K562 (cell line): Measurements from ENCODE around the gene MDM4. TPM values are rescaled to one million over a fixed set of nuclear protein-coding genes. Genes with fewer than 3 reads are reported as not detected.

Experiments used
- CXXC5 ChIP-seq: fragments of 250-450 bp; sonication (Bioruptor Pico); IDR thresholded peaks from 2 replicates; pipeline ENCODE4 v1.8.0; 2022; ENCODE audit warnings: inconsistent platforms, mild to moderate bottlenecking, moderate library complexity
- KLF13 ChIP-seq: fragments of 450-650 bp; IDR thresholded peaks from 2 replicates; pipeline ENCODE4 v1.6.1; 2016; ENCODE audit warnings: missing genetic modification characterization, low read depth, mild to moderate bottlenecking, missing compliant biosample characterization, moderate library complexity, borderline replicate concordance
- NCOA4 ChIP-seq: fragments of 450-650 bp; IDR thresholded peaks from 2 replicates; pipeline ENCODE4 v1.6.1; 2018; ENCODE audit warnings: mild to moderate bottlenecking; ENCODE audit not compliant: partially characterized antibody
- NONO ChIP-seq, 2 experiments: fragments of 200-400 bp in 1 of 2; fragments of 450-650 bp in 1 of 2; formaldehyde crosslinking in 1 of 2; IDR thresholded peaks; 2 replicates each; pipeline ENCODE4 v1.6.1; 2017; ENCODE audit warnings: low read depth in 2 of 2, mild to moderate bottlenecking in 2 of 2, moderate library complexity in 2 of 2, low read length in 1 of 2
- SMAD2 ChIP-seq: fragments of 150-350 bp; IDR thresholded peaks from 2 replicates; pipeline ENCODE4 v1.6.1; 2014; ENCODE audit warnings: low read depth, mild to moderate bottlenecking, low read length
- SREBF2 ChIP-seq: sonication (generic); formaldehyde crosslinking; IDR thresholded peaks from 2 replicates; pipeline ENCODE4 v1.4.0; 2020; ENCODE audit warnings: mild to moderate bottlenecking, missing genetic modification reagents
- ZC3H4 ChIP-seq: sonication (generic); formaldehyde crosslinking; IDR thresholded peaks from 2 replicates; pipeline ENCODE4 v1.9.0; 2021; ENCODE audit warnings: missing genetic modification reagents, borderline replicate concordance
- ZEB2 ChIP-seq: fragments of 450-650 bp; IDR thresholded peaks from 2 replicates; pipeline ENCODE4 v1.6.1; 2016
- ZNF384 ChIP-seq: IDR thresholded peaks from 2 replicates; pipeline ENCODE4 v1.6.1; 2012; ENCODE audit warnings: low read depth, low read length, improper control_type of control experiment
- ZNF668 ChIP-seq: fragments of 250-450 bp; sonication (Bioruptor Pico); IDR thresholded peaks from 2 replicates; pipeline ENCODE4 v1.8.0; 2022; ENCODE audit warnings: mild to moderate bottlenecking, inconsistent platforms
- polyA plus RNA-seq, 8 experiments: library from polyadenylated mRNA; depleted of rRNA in 4 of 8; stranded (reverse) in 5 of 8; unstranded in 3 of 8; fragments of >200 nt; fragmentation: Nextera tagmentation in 2 of 8; fragmentation: Illumina TruSeq in 1 of 8; extraction: Ambion mirVana in 2 of 8; extraction: Trizol in 1 of 8; gene quantifications; 2 replicates each; pipeline versions ENCODE4 v1.2.1 to v1.2.3, GENCODE V29; 2011 to 2014; ENCODE audit warnings: inconsistent platforms in 1 of 8, missing spikeins in 1 of 8
- total RNA-seq, 7 experiments: library from RNA; depleted of rRNA in 6 of 7; stranded (reverse); fragments of >200 nt in 6 of 7; fragmentation: Illumina TruSeq in 2 of 7; extraction: Trizol in 2 of 7; gene quantifications; 2 replicates each; pipeline versions ENCODE4 v1.2.1 to v1.2.3, GENCODE V29; 2011 to 2021; ENCODE audit warnings: low replicate concordance in 1 of 7
- TF ChIP-seq, protein P1 (sequence below): sonication (generic); formaldehyde crosslinking; IDR thresholded peaks from 2 replicates; pipeline ENCODE4 v1.8.0; 2022; ENCODE audit warnings: mild to moderate bottlenecking, missing genetic modification reagents
- TF ChIP-seq, protein P2 (sequence below): fragments of 250-450 bp; sonication (Bioruptor Pico); IDR thresholded peaks from 2 replicates; pipeline ENCODE4 v1.8.0; 2021; ENCODE audit warnings: borderline replicate concordance, mild to moderate bottlenecking, moderate library complexity; ENCODE audit not compliant: poor library complexity, severe bottlenecking
- TF ChIP-seq, protein P3 (sequence below), 2 experiments: fragments of 450-650 bp; formaldehyde crosslinking in 1 of 2; IDR thresholded peaks; 2 replicates each; pipeline versions ENCODE4 v1.4.0 to v1.6.1; 2014 to 2020; ENCODE audit warnings: mild to moderate bottlenecking in 2 of 2, borderline replicate concordance in 1 of 2, low read depth in 1 of 2

Gene MDM4
- total and polyA plus RNA-seq, 9 of the 15 experiments (the other 6 are each of a cell fraction or from before 2014, with no cell fraction given), result 3.3 to 61.7 (median 21.2) TPM

DNA sequence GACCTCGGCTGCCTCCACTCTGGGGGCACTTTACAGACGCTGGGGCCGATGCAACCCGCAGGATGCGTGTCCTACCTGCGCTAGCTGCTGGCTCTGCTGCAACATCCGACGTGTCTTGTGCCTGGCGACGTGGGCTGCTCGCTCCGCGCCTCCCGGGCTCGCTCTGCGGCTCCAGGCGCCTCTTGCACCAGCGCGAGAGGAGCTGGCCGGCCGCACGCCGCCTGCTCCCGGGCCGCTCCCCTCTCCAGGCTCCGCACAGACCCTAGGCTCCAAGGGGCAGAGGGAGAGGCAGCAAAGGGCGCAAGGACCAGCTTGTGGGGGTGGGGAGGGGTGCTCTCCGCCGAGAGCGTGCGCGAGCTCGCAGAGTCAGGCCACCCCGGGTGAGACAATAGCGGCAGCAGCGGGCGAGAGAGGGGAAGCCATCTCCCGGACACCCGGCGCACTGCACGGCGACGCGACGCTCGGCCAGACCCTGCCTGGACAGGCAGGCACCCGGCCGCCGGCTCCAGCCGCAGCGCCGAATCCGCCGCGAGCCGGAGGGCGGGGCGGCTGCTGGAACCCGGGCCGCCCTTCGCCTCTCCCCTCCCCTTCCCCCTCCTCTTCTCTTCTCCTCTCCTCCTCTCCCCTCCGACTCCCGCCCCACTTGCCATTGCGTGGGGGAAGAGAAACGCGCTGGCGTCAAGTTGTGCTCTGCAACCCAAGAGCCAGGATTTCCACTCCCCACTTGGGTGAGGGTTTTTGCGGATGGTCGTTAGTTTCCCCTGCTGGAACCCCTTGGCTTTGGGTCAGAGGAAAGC is 21.7 kb upstream of the MDM4 start, which contains the start of gene PIK3C2B (continued):
- TF ChIP-seq, protein P1, sequence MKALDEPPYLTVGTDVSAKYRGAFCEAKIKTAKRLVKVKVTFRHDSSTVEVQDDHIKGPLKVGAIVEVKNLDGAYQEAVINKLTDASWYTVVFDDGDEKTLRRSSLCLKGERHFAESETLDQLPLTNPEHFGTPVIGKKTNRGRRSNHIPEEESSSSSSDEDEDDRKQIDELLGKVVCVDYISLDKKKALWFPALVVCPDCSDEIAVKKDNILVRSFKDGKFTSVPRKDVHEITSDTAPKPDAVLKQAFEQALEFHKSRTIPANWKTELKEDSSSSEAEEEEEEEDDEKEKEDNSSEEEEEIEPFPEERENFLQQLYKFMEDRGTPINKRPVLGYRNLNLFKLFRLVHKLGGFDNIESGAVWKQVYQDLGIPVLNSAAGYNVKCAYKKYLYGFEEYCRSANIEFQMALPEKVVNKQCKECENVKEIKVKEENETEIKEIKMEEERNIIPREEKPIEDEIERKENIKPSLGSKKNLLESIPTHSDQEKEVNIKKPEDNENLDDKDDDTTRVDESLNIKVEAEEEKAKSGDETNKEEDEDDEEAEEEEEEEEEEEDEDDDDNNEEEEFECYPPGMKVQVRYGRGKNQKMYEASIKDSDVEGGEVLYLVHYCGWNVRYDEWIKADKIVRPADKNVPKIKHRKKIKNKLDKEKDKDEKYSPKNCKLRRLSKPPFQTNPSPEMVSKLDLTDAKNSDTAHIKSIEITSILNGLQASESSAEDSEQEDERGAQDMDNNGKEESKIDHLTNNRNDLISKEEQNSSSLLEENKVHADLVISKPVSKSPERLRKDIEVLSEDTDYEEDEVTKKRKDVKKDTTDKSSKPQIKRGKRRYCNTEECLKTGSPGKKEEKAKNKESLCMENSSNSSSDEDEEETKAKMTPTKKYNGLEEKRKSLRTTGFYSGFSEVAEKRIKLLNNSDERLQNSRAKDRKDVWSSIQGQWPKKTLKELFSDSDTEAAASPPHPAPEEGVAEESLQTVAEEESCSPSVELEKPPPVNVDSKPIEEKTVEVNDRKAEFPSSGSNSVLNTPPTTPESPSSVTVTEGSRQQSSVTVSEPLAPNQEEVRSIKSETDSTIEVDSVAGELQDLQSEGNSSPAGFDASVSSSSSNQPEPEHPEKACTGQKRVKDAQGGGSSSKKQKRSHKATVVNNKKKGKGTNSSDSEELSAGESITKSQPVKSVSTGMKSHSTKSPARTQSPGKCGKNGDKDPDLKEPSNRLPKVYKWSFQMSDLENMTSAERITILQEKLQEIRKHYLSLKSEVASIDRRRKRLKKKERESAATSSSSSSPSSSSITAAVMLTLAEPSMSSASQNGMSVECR (CRISPR knock-in tag), result peak; percentile 96
- TF ChIP-seq ZC3H4 (CRISPR knock-in tag) (0 out of 2 replicates have a peak, but pooled peaks have one; percentile 4), SREBF2 (no peak), NONO (IDR thresholded peaks at IDR 0.05; ENCODE audit: low read depth in 2 of 2, low read length in 1 of 2) (no peak), KLF13 (tag) (no peak; the same call in 1 of the 2 replicates), SMAD2 (no peak), CXXC5 (CRISPR knock-in tag) (peak; percentile 87), ZNF384 (no peak), NCOA4 (no peak), ZNF668 (CRISPR knock-in tag) (no peak), ZEB2 (0 out of 2 replicates have a peak, but pooled peaks have one; percentile 37)
- TF ChIP-seq, protein P2, sequence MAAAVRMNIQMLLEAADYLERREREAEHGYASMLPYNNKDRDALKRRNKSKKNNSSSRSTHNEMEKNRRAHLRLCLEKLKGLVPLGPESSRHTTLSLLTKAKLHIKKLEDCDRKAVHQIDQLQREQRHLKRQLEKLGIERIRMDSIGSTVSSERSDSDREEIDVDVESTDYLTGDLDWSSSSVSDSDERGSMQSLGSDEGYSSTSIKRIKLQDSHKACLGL (CRISPR knock-in tag), result no peak
- TF ChIP-seq, protein P3, sequence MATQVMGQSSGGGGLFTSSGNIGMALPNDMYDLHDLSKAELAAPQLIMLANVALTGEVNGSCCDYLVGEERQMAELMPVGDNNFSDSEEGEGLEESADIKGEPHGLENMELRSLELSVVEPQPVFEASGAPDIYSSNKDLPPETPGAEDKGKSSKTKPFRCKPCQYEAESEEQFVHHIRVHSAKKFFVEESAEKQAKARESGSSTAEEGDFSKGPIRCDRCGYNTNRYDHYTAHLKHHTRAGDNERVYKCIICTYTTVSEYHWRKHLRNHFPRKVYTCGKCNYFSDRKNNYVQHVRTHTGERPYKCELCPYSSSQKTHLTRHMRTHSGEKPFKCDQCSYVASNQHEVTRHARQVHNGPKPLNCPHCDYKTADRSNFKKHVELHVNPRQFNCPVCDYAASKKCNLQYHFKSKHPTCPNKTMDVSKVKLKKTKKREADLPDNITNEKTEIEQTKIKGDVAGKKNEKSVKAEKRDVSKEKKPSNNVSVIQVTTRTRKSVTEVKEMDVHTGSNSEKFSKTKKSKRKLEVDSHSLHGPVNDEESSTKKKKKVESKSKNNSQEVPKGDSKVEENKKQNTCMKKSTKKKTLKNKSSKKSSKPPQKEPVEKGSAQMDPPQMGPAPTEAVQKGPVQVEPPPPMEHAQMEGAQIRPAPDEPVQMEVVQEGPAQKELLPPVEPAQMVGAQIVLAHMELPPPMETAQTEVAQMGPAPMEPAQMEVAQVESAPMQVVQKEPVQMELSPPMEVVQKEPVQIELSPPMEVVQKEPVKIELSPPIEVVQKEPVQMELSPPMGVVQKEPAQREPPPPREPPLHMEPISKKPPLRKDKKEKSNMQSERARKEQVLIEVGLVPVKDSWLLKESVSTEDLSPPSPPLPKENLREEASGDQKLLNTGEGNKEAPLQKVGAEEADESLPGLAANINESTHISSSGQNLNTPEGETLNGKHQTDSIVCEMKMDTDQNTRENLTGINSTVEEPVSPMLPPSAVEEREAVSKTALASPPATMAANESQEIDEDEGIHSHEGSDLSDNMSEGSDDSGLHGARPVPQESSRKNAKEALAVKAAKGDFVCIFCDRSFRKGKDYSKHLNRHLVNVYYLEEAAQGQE (IDR thresholded peaks at IDR 0.05; ENCODE audit: borderline replicate concordance), result peak; percentile 80
- TF ChIP-seq, protein P3 (CRISPR knock-in tag; IDR thresholded peaks at IDR 0.05; ENCODE audit: low read depth), result peak; percentile 60
